Stimulated activated CD4-positive, alpha-beta T cell treated with anti-CD3 and anti-CD28 coated beads, Interleukin-15, amount 100 ng/mL, for 24 hours (primary cell): ENCODE data around the gene HDAC10.

ENCODE experiments used
- DNase-seq: peaks from one replicate; pipeline ENCODE4 v3.0.0-alpha.2; 2020

Gene HDAC10

GRCh38 chr22:50229370-50229769 lies 21.7 kb downstream of the HDAC10 start:
- DNase-seq = no peak

- DNase-seq = no peak
Measured at GRCh38 chr22:50228366-50228765, 22.7 kb downstream of the HDAC10 start.

- no peak for DNase-seq
Measured at GRCh38 chr22:50227579-50228215, 23.4 kb downstream of the HDAC10 start.

DNA sequence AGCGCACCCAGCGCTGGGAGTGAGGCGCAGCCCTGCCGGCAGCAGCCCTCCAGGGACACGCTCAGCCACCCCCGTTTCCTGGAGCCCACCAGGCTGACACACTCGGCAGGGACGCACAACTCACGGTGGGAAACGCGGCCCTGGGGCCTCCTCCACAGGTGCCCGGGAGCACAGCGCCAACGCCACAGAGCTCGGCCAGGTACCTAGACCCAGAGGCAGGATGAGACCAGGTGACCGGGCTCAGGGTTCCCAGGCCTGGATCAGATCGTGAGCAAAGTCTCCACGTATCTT lies 24.2 kb downstream of the HDAC10 start:
- DNase-seq = no peak

DNA sequence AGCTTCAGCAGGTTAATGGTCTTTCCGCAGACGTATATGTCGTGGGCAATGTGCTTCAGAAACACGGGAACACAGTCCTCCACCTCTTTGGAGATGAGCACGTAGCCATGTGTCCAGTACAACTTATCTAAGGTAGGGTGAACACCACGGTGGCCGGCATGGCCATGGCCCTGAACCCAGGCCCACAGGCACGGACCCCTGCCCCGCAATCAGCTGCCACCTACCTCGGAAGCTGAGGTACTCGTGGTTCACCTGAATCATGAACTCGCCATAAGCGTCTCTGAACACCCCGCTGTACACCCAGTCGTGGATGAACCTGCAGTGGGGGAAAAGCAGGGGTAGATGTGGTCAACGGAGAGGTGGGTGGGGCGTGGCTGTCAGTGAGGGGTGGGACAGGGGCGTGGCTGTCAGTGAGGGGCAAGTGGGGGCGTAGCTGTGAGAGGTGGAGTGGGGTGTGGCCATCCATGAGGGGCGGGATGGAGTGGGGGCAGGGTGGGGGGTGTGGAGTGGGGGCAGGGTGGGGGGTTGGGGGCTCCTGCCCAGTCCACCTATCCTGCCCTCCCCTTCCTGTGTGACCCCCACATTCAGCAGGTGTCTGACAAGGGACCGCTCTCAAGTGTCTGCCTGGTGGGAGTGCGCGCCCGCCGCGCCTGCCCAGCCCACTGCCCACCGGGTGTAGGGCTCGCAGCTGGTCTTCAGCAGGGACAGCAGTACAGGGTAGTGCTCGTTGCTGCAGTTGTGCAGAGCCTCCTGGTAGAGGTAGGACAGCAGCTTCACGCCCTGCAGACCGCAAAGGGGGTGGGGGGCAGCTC lies 24.8 kb downstream of the HDAC10 start:
- no peak for DNase-seq

DNA sequence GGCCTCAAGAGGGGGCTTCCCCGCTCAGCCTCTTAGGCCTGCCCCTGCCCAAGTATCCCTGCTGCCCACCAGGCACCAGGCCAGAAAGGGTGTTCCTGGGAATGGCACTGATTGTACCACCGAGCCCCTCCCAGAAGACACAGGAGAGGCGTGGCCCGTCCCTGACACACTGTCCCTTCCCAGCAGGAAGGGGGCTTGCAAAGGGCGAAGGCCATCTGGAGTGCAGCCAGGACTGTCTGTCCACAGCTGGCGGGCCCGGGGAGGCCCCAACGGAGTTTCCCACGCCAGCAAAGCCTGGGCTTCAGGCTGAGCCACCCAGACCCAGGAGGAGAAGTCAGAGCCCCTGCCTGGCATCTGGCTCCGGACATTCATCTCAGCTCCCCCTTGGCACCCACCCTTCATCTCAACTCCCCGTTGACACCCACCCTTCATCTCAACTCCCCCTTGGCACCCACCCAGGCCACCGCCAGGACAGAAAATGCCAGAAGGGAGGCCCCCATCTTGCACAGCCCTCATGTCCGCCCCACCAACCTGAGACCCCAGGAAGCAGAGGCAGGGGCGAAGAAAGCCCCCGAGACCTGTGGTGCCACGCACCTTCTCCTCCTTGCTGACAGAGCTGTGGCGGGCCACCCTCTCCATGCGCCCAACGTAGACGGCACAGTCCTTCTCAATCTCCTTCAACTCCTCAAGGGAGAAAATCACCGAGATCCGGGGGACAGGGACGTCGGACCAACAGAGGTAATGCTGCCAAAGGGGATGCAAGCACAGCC lies 25.7 kb downstream of the HDAC10 start:
- no peak for DNase-seq

DNA sequence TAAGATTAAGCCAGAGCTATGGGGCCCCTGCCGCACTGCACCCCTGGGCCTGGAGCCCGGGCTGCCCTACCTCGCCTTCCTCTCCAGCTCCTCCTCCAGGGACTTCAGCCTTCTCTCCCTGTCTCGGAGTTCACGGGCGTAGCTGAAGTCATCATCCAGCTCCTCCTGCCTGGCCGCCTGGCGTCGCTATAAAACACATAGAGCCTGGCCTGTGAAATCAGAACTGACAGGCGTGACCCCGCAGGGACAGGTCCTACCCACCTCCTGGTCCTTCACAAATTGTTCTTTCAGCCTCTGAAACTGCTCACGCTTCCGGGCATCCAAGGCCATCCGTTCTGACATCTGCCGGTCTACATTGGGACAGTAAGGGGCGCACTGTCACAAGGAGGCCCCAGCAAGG lies 27.0 kb downstream of the HDAC10 start:
- DNase-seq = no peak

- DNase-seq = no peak
Measured at GRCh38 chr22:50222508-50222907, 28.6 kb downstream of the HDAC10 start.

DNA sequence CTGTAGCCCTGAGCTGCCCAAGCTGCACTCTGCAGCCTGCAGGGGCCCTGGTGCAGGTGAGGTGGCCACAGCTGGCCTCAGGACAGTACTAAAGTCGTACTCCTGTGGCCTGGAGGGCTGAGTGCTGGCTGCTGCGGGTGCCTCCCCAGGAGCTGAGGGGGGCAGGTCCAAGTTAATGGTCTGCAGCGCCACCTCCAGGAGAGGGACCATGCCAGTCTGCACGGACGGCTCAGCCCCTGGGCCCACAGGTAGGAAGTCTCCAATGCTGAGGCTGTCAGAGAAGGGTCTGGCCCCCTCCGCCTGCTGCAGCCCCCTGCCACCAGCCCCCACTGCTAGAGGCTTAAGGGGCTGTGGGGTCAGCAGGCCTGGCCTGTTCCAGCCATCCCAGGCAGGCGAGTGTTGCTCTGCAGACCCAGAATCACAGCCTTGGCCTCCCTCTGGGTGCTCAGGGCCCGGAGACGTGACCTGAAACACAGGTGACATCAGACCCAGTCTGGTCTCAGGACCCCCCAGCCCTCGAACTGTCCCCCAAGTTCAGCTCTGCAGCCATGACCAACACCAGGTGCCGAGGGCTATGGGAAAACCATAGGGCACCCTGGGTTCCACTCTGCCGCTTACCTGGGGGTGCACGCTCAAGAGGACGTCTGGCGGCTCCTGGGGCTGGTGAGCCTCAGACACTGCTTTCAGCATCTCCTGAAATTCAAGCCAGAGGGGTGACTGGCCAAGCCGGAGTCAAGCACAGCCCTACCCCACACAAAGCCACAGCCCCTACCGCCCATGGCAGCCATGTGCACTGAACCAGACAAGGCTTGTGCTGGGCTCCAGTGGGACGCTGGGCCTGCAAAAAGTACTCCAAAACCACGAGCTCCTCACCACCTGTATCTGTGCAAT lies 29.4 kb downstream of the HDAC10 start:
- DNase-seq = no peak

- no peak for DNase-seq
Measured at GRCh38 chr22:50220603-50221409, 30.3 kb downstream of the HDAC10 start.

GRCh38 chr22:50219800-50220602 lies 31.1 kb downstream of the HDAC10 start:
- no peak for DNase-seq

DNA sequence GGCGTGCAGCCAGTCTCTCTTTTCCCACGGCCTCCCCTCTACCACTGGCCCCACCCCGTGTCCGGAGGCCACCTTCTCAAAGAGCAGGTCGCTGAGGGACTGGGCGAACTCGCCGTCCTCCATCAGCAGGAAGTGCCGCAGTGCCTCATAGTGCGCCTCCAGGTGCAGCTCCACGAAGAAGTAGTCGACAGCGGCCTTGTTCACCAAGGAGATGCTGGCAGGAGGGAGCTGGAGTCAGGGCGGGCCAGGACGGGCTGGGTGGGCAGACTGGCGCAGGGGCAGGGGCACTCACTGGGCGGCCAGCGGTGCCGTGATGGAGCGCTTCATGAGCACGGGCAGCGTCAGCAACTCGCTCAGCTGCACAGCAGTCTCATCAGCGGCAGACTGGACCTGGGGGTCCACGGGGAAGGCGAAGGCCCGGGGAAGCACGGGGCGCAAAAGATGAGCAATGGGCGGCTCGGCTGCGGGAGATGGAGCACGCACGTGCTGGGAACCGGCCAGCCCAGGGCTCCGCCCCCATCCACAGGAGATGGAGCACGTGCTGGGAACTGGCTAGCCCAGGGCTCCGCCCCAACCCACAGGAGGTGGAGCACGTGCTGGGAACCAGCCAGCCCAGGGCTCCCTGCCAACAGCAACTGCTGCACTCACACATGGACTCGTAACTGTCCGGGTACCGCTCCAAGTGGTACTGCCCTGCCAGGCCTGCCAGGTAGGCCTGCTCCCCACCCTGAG lies 31.9 kb downstream of the HDAC10 start:
- DNase-seq = peak; percentile 44

- DNase-seq = no peak
Measured at GRCh38 chr22:50218153-50218995, 32.7 kb downstream of the HDAC10 start.

DNA sequence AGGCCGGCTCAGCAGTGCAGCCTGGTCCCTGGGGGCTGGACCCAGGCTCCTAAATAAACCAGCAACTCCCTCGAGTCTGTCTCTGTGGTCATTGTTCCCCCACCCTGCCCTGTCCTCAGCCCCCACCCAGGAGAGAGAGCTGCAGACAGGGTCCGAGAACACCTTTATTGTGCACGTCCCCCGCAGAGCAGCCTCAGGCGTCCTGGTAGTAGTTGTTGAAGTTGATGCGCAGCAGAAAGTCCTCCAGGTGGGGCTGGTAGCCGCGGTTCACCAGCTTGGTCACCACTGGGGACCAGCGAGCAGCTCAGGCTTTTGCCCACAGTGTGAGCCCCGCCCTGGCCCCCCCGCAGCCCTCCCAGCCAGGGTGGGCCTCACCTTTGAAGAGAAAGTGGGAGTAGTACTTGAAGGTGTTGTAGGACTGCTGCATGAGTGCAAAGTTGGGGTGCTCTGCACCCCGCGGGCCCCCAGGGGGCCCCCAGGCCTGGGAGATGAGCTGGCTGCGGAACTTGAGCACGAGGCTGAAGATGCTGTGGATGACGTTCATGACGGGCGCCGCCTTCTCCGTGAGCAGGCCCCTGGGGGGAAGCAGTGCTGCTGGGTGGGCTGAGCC lies 33.4 kb downstream of the HDAC10 start:
- DNase-seq = no peak

DNA sequence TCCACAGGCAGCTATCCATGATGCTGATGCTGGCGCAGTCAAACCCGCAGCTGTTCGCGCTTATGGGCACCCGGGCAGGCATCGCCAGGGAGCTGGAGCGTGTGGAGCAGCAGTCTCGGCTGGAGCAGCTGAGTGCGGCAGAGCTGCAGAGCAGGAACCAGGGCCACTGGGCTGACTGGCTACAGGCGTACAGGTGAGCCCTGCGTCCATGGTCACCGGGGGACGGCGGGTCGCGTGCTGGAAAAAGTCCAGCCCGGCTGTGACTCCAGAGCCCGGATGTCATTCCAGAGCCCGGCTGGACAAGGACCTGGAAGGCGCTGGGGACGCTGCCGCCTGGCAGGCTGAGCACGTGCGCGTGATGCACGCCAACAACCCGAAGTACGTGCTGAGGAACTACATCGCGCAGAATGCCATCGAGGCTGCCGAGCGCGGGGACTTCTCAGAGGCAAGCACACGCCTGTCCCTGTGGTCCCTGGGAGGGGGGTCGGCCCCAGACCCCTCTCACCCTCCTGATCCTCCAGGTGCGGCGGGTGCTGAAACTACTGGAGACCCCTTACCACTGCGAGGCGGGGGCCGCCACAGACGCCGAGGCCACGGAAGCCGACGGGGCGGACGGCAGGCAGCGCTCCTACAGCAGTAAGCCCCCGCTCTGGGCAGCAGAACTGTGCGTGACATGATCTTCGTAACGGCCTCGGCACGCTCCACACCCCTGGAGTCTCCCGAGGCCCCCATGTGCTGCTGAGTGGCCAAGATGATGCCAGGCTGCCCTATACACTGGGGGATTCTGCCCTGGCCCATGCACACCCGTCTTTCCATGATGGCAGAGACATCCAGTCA lies 34.2 kb downstream of the HDAC10 start:
- DNase-seq = no peak

DNA sequence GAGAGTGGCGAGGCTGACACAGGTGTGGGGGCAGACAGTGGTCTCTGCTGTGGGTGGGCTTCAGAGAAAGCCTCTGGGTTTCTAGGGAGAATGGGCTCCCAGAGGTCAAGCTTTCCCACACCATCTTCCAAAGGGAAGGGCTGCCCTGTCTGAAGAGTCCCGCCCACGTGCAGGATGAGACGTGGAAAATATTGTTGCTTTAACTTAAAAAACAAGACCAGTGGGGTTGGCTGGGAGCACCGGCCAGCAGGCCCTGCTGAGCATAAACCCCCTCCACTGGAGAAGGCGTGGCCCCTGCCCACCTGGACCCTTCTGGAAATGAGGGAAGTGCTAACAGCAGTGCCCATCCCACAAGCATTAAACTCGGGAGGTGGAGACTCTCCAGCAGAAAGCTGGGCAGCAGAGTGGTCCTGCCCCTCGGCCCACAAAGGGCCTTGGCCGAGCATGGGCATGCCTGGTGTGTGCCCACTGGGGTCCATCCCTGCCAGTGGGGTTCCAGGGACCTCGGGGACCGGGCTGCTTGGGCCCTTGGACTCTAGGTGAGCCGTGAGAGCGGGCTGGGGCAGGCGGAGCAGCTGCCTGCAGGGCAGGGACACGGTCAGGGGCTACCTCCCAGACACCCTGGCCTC lies 34.9 kb downstream of the HDAC10 start:
- DNase-seq = no peak

DNA sequence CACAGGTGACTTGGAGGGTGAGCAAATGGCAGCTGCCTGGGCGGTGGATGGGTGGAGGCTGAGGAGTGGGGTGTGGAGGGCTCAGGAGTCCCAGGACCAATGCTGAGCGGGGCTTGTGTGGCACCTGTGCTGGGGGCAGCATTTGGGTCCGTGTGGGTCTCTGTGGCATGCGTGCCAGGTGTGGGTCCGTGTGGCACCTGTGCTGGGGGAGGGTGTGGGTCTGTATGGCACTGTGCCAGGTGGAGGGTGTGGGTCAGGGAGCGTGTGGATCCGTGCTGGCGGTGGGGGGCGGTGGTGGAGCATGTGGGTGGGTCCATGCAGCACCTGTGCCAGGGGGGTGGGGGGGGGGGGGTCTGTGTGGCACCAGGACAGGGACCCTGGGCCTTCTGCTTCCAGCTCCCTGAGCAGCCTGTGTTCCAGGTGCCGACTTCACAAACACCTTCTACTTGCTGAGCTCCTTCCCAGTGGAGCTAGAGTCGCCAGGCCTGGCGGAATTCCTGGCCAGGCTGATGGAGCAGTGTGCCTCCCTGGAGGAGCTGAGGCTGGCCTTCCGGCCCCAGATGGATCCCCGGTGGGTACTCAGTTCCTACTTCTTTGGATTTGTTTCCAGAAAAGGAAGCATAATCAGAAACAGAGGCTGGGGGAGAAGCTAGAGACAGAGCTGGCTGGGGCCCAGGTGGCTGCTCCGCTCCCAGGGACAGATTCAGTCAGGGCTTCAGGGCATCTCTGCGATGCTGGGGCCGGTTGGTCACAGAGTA lies 35.6 kb downstream of the HDAC10 start:
- DNase-seq = no peak
